Mammary epithelial cell (primary cell): ENCODE measurements around the gene NCAM1.

ENCODE experiments used
- EZH2 ChIP-seq: IDR thresholded peaks from 2 replicates; pipeline ENCODE4 v1.6.1; 2012; ENCODE audit warnings: low read length, inconsistent platforms, borderline replicate concordance
- TF ChIP-seq, protein P1 (sequence below), 2 donors: IDR thresholded peaks in 1 of 2; conservative IDR thresholded peaks in 1 of 2; 2 replicates each; pipeline ENCODE4 v1.5.1; 2011 to 2012; ENCODE audit warnings: inconsistent platforms in 2 of 2, low read length in 2 of 2, mild to moderate bottlenecking in 2 of 2, control low read depth in 1 of 2, low read depth in 1 of 2; ENCODE audit not compliant: insufficient read depth in 1 of 2; ENCODE audit errors: extremely low read depth in 1 of 2

DNA sequence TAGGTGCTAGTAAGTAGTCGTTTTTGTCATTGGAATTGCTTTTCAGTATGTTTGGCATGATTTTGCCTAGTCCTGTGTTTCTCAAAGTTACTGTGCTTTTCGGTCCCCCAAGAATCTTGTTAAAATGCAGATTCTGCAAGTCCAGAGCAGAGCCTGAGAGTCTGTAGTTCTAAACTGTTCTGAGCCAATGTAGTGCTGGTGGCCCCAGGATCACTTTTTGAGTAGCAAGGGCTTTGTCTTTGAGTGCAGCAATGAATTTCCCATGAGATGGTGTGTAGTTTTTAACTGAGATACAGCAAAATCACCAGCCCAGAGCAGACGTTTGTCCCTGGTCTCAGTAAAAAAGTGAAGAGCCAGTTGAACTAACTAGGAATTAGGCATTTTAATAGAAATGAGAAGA lies 122.4 kb downstream of the NCAM1 start:
- TF ChIP-seq, protein P1, sequence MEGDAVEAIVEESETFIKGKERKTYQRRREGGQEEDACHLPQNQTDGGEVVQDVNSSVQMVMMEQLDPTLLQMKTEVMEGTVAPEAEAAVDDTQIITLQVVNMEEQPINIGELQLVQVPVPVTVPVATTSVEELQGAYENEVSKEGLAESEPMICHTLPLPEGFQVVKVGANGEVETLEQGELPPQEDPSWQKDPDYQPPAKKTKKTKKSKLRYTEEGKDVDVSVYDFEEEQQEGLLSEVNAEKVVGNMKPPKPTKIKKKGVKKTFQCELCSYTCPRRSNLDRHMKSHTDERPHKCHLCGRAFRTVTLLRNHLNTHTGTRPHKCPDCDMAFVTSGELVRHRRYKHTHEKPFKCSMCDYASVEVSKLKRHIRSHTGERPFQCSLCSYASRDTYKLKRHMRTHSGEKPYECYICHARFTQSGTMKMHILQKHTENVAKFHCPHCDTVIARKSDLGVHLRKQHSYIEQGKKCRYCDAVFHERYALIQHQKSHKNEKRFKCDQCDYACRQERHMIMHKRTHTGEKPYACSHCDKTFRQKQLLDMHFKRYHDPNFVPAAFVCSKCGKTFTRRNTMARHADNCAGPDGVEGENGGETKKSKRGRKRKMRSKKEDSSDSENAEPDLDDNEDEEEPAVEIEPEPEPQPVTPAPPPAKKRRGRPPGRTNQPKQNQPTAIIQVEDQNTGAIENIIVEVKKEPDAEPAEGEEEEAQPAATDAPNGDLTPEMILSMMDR (conservative IDR thresholded peaks at IDR 0.05 in 1 of 2, IDR thresholded peaks at IDR 0.05 in 1 of 2; ENCODE audit: extremely low read depth in 1 of 2, insufficient read depth in 1 of 2, low read depth in 1 of 2, low read length in 2 of 2) = no peak
- TF ChIP-seq EZH2 = no peak
